NB4 (cell line): ENCODE measurements around the gene RASAL2.

Experiments
- CTCF ChIP-seq: IDR thresholded peaks from one replicate; pipeline ENCODE4 v1.5.1; 2012; ENCODE audit warnings: low read depth, low read length
- POLR2A ChIP-seq: IDR thresholded peaks from 2 replicates; pipeline ENCODE4 v1.6.1; 2011; ENCODE audit warnings: mild to moderate bottlenecking; ENCODE audit not compliant: insufficient read length; ENCODE audit errors: extremely low read depth

DNA sequence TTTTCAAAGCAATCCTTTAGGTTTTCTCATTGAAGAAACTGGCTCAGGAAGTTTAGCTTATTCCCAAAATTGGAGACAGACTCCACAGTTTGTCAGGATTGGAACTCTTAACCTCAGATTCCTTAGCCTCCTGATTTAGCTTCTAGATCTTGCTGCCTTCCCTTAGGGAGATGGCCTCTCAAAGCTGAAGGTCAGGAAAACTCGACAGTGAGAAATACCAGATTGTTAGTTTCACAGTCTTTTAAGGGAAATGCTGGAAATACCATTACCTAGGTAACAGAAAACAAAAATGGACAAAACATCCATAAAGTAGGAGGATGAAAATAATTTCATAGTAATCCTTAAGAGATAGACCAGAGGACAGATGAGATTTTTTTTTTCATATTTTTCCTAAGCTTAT lies 7.8 kb downstream of the RASAL2 start:
- TF ChIP-seq POLR2A (no peak), CTCF (no peak)
